Non-pigmented ciliary epithelial cell (primary cell): ENCODE data around the gene IRAK3.
"Not testable (repeated sequence)": the region's sequence is repeated elsewhere in the genome, so short reads cannot be mapped to it uniquely, and the experiment has no call there.

Experiments used
- DNase-seq: peaks from one replicate; pipeline ENCODE4 v3.0.0-alpha.2; 2010; ENCODE audit warnings: low read depth

Gene IRAK3

GRCh38 chr12:66174391-66175325 lies 14.4 kb upstream of the IRAK3 start:
- DNase-seq = not testable (repeated sequence)

GRCh38 chr12:66176105-66176900 lies 12.7 kb upstream of the IRAK3 start:
- no peak for DNase-seq

DNA sequence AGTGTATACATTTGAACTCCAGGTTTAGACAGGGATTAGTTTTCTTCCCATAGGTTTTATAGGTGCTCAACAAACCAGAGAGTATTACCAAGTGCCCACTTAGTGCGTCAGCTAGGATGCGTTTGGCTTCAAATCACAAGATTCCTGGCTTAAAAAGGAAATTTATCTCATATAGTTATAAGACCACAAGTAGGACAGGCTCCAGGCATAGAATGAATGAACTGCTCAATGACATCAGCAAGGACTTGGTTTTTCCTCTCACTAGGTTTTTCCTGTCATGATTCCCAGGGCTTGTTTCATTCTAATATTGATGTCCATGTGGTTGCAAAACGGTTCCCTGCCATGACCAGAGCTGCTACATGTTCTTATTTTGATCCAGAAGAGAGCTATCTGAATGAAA lies 6.1 kb upstream of the IRAK3 start:
- no peak for DNase-seq

DNA sequence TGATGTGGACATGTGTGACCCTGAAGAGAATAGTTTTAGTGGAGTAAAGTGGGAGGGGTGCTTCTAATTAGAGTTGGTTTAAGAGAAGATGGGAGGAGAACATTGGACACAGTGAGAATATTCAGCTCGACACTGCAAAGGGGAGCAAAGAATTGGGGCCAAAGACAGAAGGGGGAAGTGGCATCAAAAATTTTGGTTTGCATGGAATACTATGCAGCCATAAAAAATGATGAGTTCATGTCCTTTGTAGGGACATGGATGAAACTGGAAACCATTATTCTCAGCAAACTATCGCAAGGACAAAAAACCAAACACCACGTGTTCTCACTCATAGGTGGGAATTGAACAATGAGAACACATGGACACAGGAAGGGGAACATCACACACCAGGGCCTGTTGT lies 4.2 kb upstream of the IRAK3 start:
- not testable (repeated sequence) for DNase-seq

DNA sequence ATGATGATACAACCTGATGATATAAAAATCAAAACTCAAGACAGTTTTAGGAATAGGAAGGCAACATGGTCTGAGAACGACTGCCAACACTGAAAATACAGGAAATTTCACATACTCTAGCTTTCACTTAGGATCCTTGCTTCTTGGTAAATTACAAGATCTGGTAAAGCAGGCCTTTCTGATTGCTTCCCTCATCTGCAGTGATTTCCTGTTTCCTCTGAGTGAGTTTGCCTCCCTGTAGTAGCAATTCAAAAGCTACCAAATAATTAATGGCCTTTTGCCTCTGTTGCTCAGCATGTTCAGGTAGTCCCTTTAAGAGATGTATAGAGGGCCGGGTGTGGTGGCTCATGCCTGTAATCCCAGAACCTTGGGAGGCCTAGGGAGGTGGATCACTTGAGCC lies 2.0 kb upstream of the IRAK3 start:
- no peak for DNase-seq

DNA sequence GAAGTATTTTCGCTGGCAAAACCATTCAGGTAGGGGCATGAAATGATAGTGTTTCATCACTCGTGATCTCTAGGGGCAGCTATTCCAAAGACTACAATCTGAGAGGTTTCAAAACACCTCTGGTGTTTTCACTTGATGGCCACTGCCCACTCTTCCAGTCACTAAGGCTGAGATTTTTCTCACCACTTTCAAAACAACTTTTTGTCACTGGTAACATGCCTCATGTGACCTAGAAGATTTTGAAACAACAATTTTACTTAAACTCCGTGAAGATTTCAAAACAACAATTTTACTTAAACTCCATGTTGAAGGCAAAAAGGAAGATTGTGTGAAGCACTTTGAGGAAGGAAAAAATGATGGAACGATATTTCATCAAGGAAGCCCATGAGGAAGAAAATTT lies 1.2 kb upstream of the IRAK3 start:
- DNase-seq = no peak

- no peak for DNase-seq
These were observed 451 bp downstream of the IRAK3 start for GRCh38 chr12:66189486-66189843.

- no peak for DNase-seq
These were observed 875 bp downstream of the IRAK3 start for GRCh38 chr12:66189889-66190288.

DNA sequence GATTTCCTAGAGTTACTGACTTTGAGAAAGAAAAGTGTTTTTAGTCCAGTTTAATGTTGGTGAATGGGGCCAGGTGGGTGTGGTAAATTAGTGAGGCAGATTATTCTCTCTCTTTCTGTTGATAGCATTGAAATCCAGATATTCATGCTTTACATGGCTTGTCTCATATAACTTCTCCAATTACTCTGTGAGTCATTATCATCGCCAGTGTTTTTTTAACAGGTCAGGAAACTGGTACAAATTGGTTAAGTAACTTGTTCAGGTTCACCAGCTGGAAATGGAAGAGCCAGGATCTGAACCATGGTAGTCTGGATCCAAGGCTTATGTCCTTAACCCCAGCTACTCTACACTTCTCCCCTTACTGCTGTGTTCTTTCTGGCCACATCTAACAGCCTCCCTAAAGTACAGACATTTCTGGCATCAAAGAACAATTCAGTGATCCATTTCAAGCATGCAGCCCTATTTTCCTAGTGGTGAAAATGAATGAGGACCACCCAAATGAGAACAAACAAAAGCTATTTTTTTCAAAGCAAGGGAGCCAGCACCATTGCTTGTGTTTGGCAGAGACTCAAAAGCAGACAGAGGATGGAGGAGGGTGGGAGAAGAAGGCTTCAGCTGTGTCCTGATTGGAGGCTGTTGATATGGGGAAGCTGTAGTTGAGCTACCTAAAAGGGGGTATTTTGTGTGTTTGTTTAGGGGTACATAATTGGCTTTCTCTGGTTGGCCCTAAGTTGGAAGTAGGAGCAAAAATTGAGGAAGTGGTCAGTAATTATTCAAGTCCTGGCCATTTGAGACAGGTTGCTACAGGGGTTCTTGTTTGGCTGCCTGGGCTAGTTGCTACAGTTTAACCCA lies 1.7 kb downstream of the IRAK3 start:
- DNase-seq = no peak

DNA sequence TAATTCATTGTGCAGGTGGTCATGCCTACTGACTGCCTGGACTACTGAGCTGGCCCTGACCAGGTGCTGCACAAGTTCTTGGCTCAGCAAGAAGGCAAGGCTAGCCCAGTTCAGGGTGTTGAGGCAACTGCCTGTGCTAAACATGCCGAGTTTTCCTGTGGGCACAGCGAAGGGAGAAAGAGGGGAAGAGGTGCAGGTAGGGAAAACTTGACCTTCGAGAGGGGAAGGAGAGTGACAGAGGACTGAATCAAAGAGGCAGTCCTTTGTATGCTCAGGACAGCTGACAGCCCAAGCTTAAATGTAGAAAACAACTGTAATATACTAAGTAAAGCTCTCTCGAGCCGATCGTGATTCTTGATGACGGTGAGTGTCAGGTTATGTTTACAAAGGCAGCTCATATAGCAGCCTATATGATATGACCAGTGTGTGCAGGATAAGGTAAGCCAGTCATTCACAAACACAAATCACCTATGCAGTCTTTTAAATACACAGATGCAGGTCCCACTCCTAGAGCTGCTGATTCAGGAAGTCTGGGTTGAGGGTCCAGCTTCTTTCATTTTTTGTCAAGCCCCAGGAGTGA lies 2.6 kb downstream of the IRAK3 start:
- no peak for DNase-seq

- no peak for DNase-seq
These were observed 5.1 kb downstream of the IRAK3 start for GRCh38 chr12:66194122-66194521.

GRCh38 chr12:66195242-66195641 lies 6.2 kb downstream of the IRAK3 start:
- no peak for DNase-seq

DNA sequence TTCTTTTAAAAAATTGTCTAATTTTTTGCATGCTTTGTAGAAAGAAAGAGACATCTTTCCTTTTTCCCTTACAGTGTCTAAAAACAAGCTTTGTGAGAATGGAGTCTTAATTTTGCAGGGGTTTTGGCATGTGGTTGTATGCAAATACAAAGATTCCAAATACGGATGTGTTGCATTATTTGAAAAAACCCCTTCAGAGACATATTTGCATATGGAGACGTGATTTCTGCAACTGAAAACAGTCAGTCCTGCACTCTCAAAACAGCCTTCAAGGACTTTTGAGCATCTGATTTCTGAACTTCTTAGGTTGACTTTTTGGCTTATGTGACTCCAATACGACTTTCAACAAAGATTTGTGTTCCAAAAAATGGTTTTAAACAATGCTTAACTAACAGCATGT lies 7.8 kb downstream of the IRAK3 start:
- DNase-seq = no peak

DNA sequence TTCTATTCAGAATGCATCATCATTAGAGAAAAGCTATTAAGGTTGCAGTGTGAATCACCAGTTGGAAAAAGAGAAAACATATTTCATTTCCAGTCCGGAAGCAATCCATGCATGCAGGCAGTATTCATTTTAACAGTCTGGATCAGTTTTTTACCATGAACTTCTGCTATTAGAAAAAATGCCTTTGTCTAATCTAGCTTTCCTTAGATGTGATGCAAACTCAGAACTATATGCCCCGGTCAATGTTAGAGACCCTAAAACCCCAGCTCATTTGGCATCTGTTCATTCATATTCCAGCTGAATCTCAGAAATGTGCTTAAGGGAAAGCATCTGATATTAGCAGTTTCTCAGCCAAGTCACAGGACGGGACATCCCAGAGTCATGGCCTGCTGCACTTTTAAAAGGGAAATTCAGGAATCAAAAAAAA lies 8.5 kb downstream of the IRAK3 start:
- no peak for DNase-seq

GRCh38 chr12:66199141-66199540 lies 10.1 kb downstream of the IRAK3 start:
- DNase-seq = no peak

GRCh38 chr12:66199831-66200509 lies 11.0 kb downstream of the IRAK3 start:
- no peak for DNase-seq

DNA sequence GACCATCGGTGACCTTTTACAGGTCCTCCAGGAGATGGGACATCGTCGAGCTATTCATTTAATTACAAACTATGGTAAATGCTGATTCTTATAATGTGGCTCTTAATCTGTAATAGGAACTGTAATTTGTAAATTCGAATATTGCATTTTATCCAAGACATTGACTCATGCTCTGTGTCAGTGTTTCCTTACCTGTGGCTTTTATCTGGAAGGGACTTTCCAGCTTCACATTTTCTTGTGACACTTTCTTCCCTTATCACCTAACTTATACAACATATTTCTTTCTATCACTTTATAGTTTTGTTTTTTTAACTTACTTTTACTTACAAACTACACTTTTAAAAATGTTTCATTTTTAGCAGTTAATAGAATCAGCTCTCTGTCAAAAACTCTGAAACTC lies 14.8 kb downstream of the IRAK3 start:
- DNase-seq = no peak

DNA sequence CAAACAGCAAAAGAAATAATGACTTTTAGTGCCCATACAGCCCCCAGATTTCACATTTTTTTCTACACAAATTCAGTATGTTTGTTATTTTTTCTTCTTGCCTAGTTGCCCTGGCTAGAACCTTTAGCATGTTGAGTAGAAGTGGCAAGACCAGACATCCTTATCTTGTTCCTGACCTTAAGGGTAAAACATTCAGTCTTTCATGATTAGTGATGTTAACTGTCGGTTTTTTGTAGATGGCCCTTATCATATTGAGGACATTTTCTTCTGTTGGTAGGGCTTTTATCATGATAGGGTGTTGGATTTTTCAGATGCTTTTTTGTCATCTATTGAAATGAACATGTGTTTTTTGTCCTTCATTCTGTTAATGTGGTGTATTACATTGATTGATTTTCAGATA lies 17.1 kb downstream of the IRAK3 start:
- no peak for DNase-seq

- DNase-seq = no peak
These were observed 21.8 kb downstream of the IRAK3 start for GRCh38 chr12:66210840-66211239.

DNA sequence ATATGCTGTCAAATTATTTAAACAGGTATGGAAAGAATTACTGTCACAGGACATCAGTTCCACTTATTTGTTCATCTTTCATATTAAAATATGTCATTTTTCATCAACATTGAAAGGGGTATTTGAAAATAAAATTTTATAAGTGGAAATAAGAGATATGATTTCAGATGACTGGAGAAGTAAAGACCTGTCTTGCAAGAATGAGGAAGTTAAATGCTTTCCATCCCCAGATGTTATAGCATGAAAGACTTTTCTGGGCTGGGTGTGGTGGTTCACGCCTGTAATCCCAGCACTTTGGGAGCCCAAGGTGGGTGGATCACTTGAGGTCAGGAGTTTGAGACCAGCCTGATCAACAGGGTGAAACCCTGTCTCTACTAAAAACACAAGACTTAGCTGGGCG lies 22.6 kb downstream of the IRAK3 start:
- not testable (repeated sequence) for DNase-seq

- not testable (repeated sequence) for DNase-seq
These were observed 24.0 kb downstream of the IRAK3 start for GRCh38 chr12:66213011-66213410.
